GM23248 (cell line): ENCODE data around the gene INTS11. TPM values are rescaled to one million over a fixed set of nuclear protein-coding genes. Genes with fewer than 3 reads are reported as not detected.

ENCODE experiments used
- DNase-seq: peaks from one replicate; pipeline ENCODE4 v3.0.0-alpha.2; 2015
- H2AFZ ChIP-seq: fragments of 200-600 bp; sonication (generic); 2 replicates; pipeline ENCODE4 v1.6.1; 2016; ENCODE audit warnings: antibody characterized with exemption
- H3F3A ChIP-seq: fragments of 200-600 bp; sonication (generic); 2 replicates; pipeline ENCODE4 v1.6.1; 2016; ENCODE audit warnings: mild to moderate bottlenecking, antibody characterized with exemption, mixed run types; ENCODE audit not compliant: insufficient read depth
- H3K27ac ChIP-seq: fragments of 200-600 bp; sonication (generic); 2 replicates; pipeline ENCODE4 v1.5.1; 2016; ENCODE audit warnings: mild to moderate bottlenecking
- H3K27me3 ChIP-seq: fragments of 200-600 bp; sonication (generic); replicated peaks from 2 replicates; pipeline ENCODE4 v1.6.1; 2016; ENCODE audit warnings: mild to moderate bottlenecking; ENCODE audit not compliant: insufficient read depth
- H3K36me3 ChIP-seq: fragments of 200-600 bp; sonication (generic); 2 replicates; pipeline ENCODE4 v1.6.1; 2016; ENCODE audit warnings: low read depth, mild to moderate bottlenecking
- H3K4me1 ChIP-seq: fragments of 200-600 bp; sonication (generic); 2 replicates; pipeline ENCODE4 v1.6.1; 2016; ENCODE audit warnings: mild to moderate bottlenecking; ENCODE audit not compliant: insufficient read depth
- H3K4me2 ChIP-seq: fragments of 200-600 bp; sonication (generic); one replicate; pipeline ENCODE4 v1.6.1; 2016; ENCODE audit warnings: mild to moderate bottlenecking; ENCODE audit not compliant: unreplicated experiment
- H3K4me3 ChIP-seq: fragments of 200-600 bp; sonication (generic); 2 replicates; pipeline ENCODE4 v1.5.1; 2016; ENCODE audit warnings: mild to moderate bottlenecking
- H3K79me2 ChIP-seq: fragments of 200-600 bp; sonication (generic); 2 replicates; pipeline ENCODE4 v1.6.1; 2016; ENCODE audit warnings: mild to moderate bottlenecking; ENCODE audit not compliant: insufficient read depth
- H3K9ac ChIP-seq: fragments of 200-600 bp; sonication (generic); 2 replicates; pipeline ENCODE4 v1.6.1; 2016; ENCODE audit warnings: mild to moderate bottlenecking
- H3K9me2 ChIP-seq: fragments of 200-600 bp; sonication (generic); 2 replicates; pipeline ENCODE4 v1.6.1; 2016; ENCODE audit warnings: mixed run types, mild to moderate bottlenecking, moderate library complexity; ENCODE audit not compliant: insufficient read depth
- H3K9me3 ChIP-seq: fragments of 200-600 bp; sonication (generic); one replicate; pipeline ENCODE4 v1.6.1; 2017; ENCODE audit warnings: low read depth
- H4K20me1 ChIP-seq: fragments of 200-600 bp; sonication (generic); 2 replicates; pipeline ENCODE4 v1.6.0; 2016; ENCODE audit not compliant: insufficient read depth
- EZH2 ChIP-seq: fragments of 200-600 bp; sonication (generic); IDR thresholded peaks from 2 replicates; pipeline ENCODE4 v1.6.1; 2018; ENCODE audit warnings: antibody characterized with exemption, mild to moderate bottlenecking; ENCODE audit not compliant: insufficient read depth, poor library complexity, severe bottlenecking
- EZH2phosphoT487 ChIP-seq: fragments of 200-600 bp; sonication (generic); IDR thresholded peaks from 2 replicates; pipeline ENCODE4 v1.6.1; 2018; ENCODE audit warnings: antibody characterized with exemption, moderate library complexity, mild to moderate bottlenecking, low read depth; ENCODE audit not compliant: insufficient read depth
- WGBS, 2 experiments: methylation state at CpG; one replicate each; pipeline ENCODE4 v1.1.6; 2015 to 2017; ENCODE audit warnings: low lambda C conversion rate in 2 of 2, low coverage in 1 of 2; ENCODE audit errors: missing lambda C conversion rate in 2 of 2; 5-methylcytosine and 5-hydroxymethylcytosine counted together
- in situ Hi-C: fragments of 300-500 bp; cut with MboI; formaldehyde crosslinking; loops from 2 replicates; pipeline ENCODE4 v1.15.0; 2020
- polyA plus RNA-seq: library from polyadenylated mRNA; unstranded; fragments of >200 nt; fragmentation: Nextera tagmentation; extraction: Ambion mirVana; gene quantifications from 2 replicates; pipeline ENCODE4 v1.2.1, GENCODE V29; 2016
- total RNA-seq: library from RNA; depleted of rRNA; stranded (reverse); fragments of >200 nt; shearing (Covaris generic); gene quantifications from 2 replicates; pipeline ENCODE4 v1.2.3, GENCODE V29; 2014

INTS11 gene
- total and polyA plus RNA-seq, 2 experiments from 2014 or later = 70.2 to 90.0 TPM

- H3K36me3 ChIP-seq = peaks cover 6% of the 10 kb centered on the region; the same call in 1 of the 2 replicates
- peak overlapping the region; percentile 21 for H3K4me2 ChIP-seq
- 0 out of 2 replicates have a peak overlapping the region, but pooled peaks have one; percentile 15 for H3K27ac ChIP-seq
- H3K79me2 ChIP-seq = peaks cover 72% of the 10 kb centered on the region
- H3F3A ChIP-seq = peaks cover 28% of the 10 kb centered on the region
- H3K9me2 ChIP-seq = no peaks in the 10 kb centered on the region
- TF ChIP-seq EZH2phosphoT487 (no peak), EZH2 (no peak)
- in situ Hi-C loops = no loop called here
- H3K9me3 ChIP-seq = no peaks in the 10 kb centered on the region
- H2AFZ ChIP-seq = no peak overlapping the region
- 83 to 85% methylated on average over 21 to 28 of the region's 28 CpGs for WGBS, 2 experiments
- peaks cover 14% of the 10 kb centered on the region; the same call in 1 of the 2 replicates for H3K4me1 ChIP-seq
- no peaks in the 10 kb centered on the region for H3K27me3 ChIP-seq
- no peak for DNase-seq
- no peaks in the 10 kb centered on the region; the same call in 1 of the 2 replicates for H4K20me1 ChIP-seq
- peak overlapping the region; percentile 24; the same call in 1 of the 2 replicates for H3K9ac ChIP-seq
- no peak overlapping the region for H3K4me3 ChIP-seq
Measured at GRCh38 chr1:1353389-1354151, 29.1 kb upstream of the INTS11 start.

GRCh38 chr1:1352786-1353388, 28.4 kb upstream of the INTS11 start:
- in situ Hi-C loops = no loop called here
- H3K27ac ChIP-seq = peak overlapping the region; percentile 59
- H3K4me2 ChIP-seq = peak overlapping the region; percentile 29
- peaks cover 28% of the 10 kb centered on the region for H3F3A ChIP-seq
- no peaks in the 10 kb centered on the region for H3K27me3 ChIP-seq
- H3K4me1 ChIP-seq = peaks cover 13% of the 10 kb centered on the region; the same call in 1 of the 2 replicates
- 0 out of 2 replicates have a peak overlapping the region, but pooled peaks have one; percentile 24 for H3K9ac ChIP-seq
- TF ChIP-seq EZH2phosphoT487 (no peak), EZH2 (no peak)
- H3K9me2 ChIP-seq = no peaks in the 10 kb centered on the region
- no peak overlapping the region for H3K4me3 ChIP-seq
- 33 to 44% methylated on average over 4 to 5 of the region's 5 CpGs for WGBS, 2 experiments
- peaks cover 75% of the 10 kb centered on the region for H3K79me2 ChIP-seq
- no peaks in the 10 kb centered on the region; the same call in 1 of the 2 replicates for H4K20me1 ChIP-seq
- H2AFZ ChIP-seq = no peak overlapping the region
- no peak for DNase-seq
- H3K36me3 ChIP-seq = peaks cover 6% of the 10 kb centered on the region; the same call in 1 of the 2 replicates
- H3K9me3 ChIP-seq = no peaks in the 10 kb centered on the region

DNA sequence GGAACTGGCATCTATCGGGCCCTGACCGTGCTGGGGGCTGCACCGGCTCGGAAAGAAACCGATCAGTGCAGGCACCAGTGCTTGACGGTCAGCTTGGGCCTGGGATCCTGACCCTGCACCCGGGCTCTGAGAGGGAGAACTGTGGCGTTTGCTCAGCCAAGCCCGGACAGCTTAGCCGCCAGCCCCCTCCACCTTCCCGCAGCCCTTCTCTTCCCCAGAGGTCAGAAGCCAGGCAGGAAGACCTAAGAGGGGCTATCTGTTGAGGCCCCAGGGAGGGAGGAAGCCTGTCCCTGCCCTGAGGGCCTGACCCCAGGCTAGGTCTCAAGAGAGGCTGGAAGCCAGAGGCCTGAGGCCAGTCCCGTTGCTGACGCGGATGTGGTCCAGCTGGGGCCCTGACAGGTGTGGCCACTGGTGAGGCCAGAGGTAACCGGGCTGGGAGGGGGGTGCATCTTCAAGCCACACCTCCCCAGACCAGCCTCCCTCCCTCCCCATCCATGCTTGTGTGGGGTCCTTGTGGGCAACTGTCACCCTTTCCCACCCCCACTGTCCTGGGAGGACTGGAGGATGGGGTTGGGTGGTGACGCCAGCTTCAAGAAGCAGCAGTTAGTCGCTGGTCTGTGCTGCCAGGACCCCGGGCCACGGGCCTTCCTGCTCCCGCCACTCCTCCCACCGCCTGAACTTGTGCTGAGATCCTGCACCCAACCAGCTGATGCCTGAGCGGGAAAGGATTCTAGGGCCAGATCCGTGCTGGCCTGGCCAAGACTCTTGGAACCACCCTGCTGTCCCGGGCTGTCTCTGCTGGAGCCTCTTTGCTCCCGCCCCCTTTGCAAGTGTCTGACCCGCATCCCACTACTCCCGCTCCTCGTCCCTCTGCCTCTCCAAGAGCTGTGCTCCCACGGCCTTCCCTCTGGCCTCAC, 27.3 kb upstream of the INTS11 start:
- H3K4me2 ChIP-seq = peak overlapping the region; percentile 47
- H3K9me2 ChIP-seq = no peaks in the 10 kb centered on the region
- no peaks in the 10 kb centered on the region for H3K27me3 ChIP-seq
- H3K36me3 ChIP-seq = peaks cover 6% of the 10 kb centered on the region; the same call in 1 of the 2 replicates
- peaks cover 13% of the 10 kb centered on the region; the same call in 1 of the 2 replicates for H3K4me1 ChIP-seq
- H3K9me3 ChIP-seq = no peaks in the 10 kb centered on the region
- 29 to 33% methylated on average over 27 to 29 of the region's 29 CpGs for WGBS, 2 experiments
- H3K4me3 ChIP-seq = peak overlapping the region; percentile 34; the same call in 1 of the 2 replicates
- H3F3A ChIP-seq = peaks cover 23% of the 10 kb centered on the region
- peak overlapping the region; percentile 59 for H3K27ac ChIP-seq
- peak; percentile 75 for DNase-seq
- TF ChIP-seq EZH2 (no peak), EZH2phosphoT487 (no peak)
- in situ Hi-C loops = no loop called here
- H3K9ac ChIP-seq = peak overlapping the region; percentile 28; the same call in 1 of the 2 replicates
- H2AFZ ChIP-seq = no peak overlapping the region
- peaks cover 75% of the 10 kb centered on the region for H3K79me2 ChIP-seq
- H4K20me1 ChIP-seq = no peaks in the 10 kb centered on the region; the same call in 1 of the 2 replicates
